H1 (cell line): ENCODE data around the gene MIA3.

Experiments
- CEBPB ChIP-seq: IDR thresholded peaks from 2 replicates; pipeline ENCODE4 v1.6.1; 2012; ENCODE audit warnings: low read depth, low read length
- JUN ChIP-seq: IDR thresholded peaks from 2 replicates; pipeline ENCODE4 v1.6.1; 2011; ENCODE audit warnings: low read depth, mild to moderate bottlenecking, improper control_type of control experiment, low read length
- KDM5A ChIP-seq: fragments of 200-600 bp; IDR thresholded peaks from 2 replicates; pipeline ENCODE4 v1.7.1; 2012; ENCODE audit warnings: mild to moderate bottlenecking, low read length, inconsistent platforms, mixed read lengths
- NANOG ChIP-seq: IDR thresholded peaks from 2 replicates; pipeline ENCODE4 v1.6.1; 2011; ENCODE audit warnings: low read length, low read depth, mild to moderate bottlenecking, inconsistent platforms; ENCODE audit not compliant: insufficient read depth, poor library complexity, severe bottlenecking
- PHF8 ChIP-seq: fragments of 200-600 bp; sonication (generic); conservative IDR thresholded peaks from 2 replicates; pipeline ENCODE4 v1.7.1; 2012; ENCODE audit warnings: low read depth, mild to moderate bottlenecking, inconsistent platforms, low read length, moderate library complexity
- POLR2AphosphoS5 ChIP-seq: IDR thresholded peaks from 2 replicates; pipeline ENCODE4 v1.6.1; 2011; ENCODE audit warnings: low read depth, low read length
- RAD21 ChIP-seq, 2 experiments: IDR thresholded peaks in 1 of 2; conservative IDR thresholded peaks in 1 of 2; 2 replicates each; pipeline ENCODE4 v1.6.1; 2011; ENCODE audit warnings: low read depth in 2 of 2, low read length in 2 of 2, improper control_type of control experiment in 1 of 2, inconsistent platforms in 1 of 2, mild to moderate bottlenecking in 1 of 2, moderate library complexity in 1 of 2
- SAP30 ChIP-seq: fragments of 300-600 bp; sonication (generic); IDR thresholded peaks from 2 replicates; pipeline ENCODE4 v1.7.1; 2012; ENCODE audit warnings: low read length, moderate library complexity, mild to moderate bottlenecking, inconsistent platforms; ENCODE audit not compliant: insufficient read depth, insufficient replicate concordance
- SP2 ChIP-seq: IDR thresholded peaks from 2 replicates; pipeline ENCODE4 v1.6.1; 2012; ENCODE audit warnings: mild to moderate bottlenecking, low read length, inconsistent platforms
- TAF1 ChIP-seq: IDR thresholded peaks from 2 replicates; pipeline ENCODE4 v1.6.1; 2011; ENCODE audit warnings: mild to moderate bottlenecking, low read depth, low read length
- TBP ChIP-seq: IDR thresholded peaks from 2 replicates; pipeline ENCODE4 v1.6.1; 2011; ENCODE audit warnings: low read depth, low read length, improper control_type of control experiment
- TEAD4 ChIP-seq: IDR thresholded peaks from 2 replicates; pipeline ENCODE4 v1.6.1; 2012; ENCODE audit warnings: low read depth, low read length, inconsistent platforms, mixed read lengths
- ZNF274 ChIP-seq: IDR thresholded peaks from 2 replicates; pipeline ENCODE4 v1.7.0; 2012; ENCODE audit warnings: low read length, borderline replicate concordance; ENCODE audit errors: extremely low read depth
- TF ChIP-seq, protein P1 (sequence below), 3 experiments: IDR thresholded peaks; 1 replicate in 2 of 3; 2 replicates in 1 of 3; pipeline versions ENCODE4 v1.5.1 to v1.6.1; 2011; ENCODE audit warnings: low read length in 3 of 3, mild to moderate bottlenecking in 3 of 3, inconsistent platforms in 2 of 3, low read depth in 1 of 3, moderate library complexity in 1 of 3; ENCODE audit not compliant: insufficient read depth in 1 of 3; ENCODE audit errors: control extremely low read depth in 1 of 3

GRCh38 chr1:222610728-222611127, 7.2 kb upstream of the MIA3 start:
- TF ChIP-seq KDM5A, result no peak
- no peak for TF ChIP-seq SP2
- TF ChIP-seq, protein P1, sequence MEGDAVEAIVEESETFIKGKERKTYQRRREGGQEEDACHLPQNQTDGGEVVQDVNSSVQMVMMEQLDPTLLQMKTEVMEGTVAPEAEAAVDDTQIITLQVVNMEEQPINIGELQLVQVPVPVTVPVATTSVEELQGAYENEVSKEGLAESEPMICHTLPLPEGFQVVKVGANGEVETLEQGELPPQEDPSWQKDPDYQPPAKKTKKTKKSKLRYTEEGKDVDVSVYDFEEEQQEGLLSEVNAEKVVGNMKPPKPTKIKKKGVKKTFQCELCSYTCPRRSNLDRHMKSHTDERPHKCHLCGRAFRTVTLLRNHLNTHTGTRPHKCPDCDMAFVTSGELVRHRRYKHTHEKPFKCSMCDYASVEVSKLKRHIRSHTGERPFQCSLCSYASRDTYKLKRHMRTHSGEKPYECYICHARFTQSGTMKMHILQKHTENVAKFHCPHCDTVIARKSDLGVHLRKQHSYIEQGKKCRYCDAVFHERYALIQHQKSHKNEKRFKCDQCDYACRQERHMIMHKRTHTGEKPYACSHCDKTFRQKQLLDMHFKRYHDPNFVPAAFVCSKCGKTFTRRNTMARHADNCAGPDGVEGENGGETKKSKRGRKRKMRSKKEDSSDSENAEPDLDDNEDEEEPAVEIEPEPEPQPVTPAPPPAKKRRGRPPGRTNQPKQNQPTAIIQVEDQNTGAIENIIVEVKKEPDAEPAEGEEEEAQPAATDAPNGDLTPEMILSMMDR (IDR thresholded peaks at IDR 0.05; ENCODE audit: control extremely low read depth in 1 of 3, insufficient read depth in 1 of 3, low read depth in 1 of 3, low read length in 3 of 3), result no peak
- no peak for TF ChIP-seq TBP
- TF ChIP-seq ZNF274, result no peak
- TF ChIP-seq RAD21 (IDR thresholded peaks at IDR 0.05 in 1 of 2, conservative IDR thresholded peaks at IDR 0.05 in 1 of 2; ENCODE audit: low read depth in 2 of 2, low read length in 2 of 2), result no peak
- no peak for TF ChIP-seq TEAD4
- no peak for TF ChIP-seq NANOG
- no peak for TF ChIP-seq SAP30
- TF ChIP-seq JUN, result no peak
- TF ChIP-seq TAF1, result no peak
- no peak for TF ChIP-seq CEBPB
- no peak for TF ChIP-seq POLR2AphosphoS5
- TF ChIP-seq PHF8, result no peak
